ENCODE data around the gene HOMER2. TPM values are rescaled to one million over a fixed set of nuclear protein-coding genes. Genes with fewer than 3 reads are reported as not detected.
A peak's percentile ranks its signal among the peaks of the same experiment; 100 is the strongest.
"Not testable (repeated sequence)": the region's sequence is repeated elsewhere in the genome, so short reads cannot be mapped to it uniquely, and the experiment has no call there.

HOMER2 gene
- total RNA-seq, 1 donor from 2014 or later, result 55.1 TPM

DNA sequence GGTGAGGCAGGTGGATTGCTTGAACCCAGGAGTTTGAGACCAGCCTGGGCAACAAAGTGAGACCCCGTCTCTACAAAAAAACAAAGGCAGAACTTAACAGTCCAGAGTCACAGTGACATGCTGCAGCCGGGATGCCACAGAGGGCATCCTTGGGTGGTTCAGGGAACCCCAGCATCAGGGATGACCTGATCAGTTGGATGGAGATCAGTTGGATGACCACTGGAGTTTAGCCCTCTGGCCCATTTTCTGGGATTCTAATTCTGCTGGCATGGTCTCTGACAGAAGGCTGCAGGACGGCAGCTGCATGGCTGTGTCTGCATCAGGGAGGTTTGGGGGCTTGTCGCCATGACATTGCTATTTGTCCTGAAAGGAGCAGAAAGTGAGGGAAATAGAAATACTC, 123.3 kb downstream of the HOMER2 start:
- intact Hi-C loops (cut with DNase I), result no loop called here
- DNase-seq, result no peak
- ATAC-seq (ENCODE audit: poor library complexity), result no peak

DNA sequence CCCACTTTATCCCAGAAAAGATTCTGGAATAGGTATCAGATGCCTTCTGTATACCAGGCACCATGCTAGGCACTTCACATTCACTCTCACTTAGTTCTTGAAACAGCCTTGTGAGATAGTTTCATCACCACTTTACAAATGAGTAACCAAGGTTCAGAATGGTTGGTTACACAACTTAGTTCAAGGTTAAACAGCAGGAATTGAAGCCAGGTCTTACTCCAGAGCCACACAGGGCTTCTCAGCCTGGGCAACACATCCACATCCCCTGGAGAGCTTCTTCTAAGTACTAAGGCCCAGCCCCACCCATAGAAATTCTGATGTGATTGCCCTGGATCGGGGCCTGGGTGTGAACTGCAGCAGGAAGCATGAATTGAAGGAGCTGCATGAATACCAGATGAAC, 124.4 kb downstream of the HOMER2 start:
- ATAC-seq (ENCODE audit: poor library complexity) (no peak), DNase-seq (no peak)
- intact Hi-C loops (cut with DNase I), result no loop called here

DNA sequence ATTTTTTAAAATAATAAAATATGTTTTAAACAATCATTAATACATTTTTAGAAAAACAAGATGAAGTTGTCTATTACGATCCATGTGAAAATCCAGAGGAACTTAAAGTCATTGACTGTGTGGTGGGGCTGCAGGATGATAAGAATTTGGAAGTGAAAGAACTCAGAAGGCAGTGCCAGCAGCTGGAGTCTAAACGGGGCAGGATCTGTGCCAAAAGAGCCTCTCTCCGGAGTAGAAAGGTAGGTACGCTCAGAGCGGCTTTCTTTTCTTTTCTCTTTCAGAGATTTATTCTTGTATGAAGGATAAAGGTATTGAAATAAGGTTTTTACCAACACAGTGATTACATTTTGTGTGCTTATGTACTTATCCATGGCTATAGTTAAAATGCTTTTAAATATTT, 129.5 kb downstream of the HOMER2 start:
- no peak for DNase-seq
- intact Hi-C loops (cut with DNase I), result no loop called here
- ATAC-seq (ENCODE audit: poor library complexity), result no peak

DNA sequence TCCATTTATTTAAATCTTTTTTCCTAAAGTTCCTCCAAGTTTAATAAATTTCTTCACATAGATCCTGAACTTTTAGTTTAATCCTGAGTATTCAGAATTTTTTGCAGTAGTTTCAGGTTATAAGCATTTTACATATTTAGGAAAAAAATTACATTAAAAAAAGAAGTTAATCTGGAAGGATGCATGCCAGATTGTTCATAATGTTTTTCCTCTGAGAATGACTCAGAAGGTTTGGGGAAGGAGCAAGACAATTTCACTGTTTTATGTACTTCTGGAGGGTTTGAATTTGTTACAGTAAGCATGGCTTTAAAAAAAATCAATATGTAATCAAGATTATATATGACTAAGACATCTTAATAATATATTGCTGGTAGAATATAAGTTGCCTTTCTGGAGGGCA, 130.7 kb downstream of the HOMER2 start:
- DNase-seq; ATAC-seq (ENCODE audit: poor library complexity): not testable (repeated sequence)

DNA sequence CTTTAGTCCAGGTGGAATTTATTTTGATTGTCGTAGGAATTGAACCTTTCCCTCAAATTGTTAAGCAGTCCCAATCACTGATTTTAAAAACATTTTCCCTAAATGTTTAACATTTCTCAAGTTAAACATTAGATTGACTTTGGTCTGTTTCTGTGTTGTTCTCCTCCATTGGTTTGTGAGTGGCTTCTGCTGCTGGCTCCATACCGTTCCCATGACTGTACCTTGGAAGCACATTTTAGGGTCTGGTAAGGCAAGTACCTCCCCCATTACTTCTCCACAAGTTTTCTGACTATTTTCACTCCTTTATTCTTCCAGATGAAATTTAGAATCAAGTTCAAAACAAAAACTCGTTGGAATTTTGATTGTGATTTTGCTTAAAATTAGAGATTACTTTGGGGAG, 131.1 kb downstream of the HOMER2 start:
- ATAC-seq (ENCODE audit: poor library complexity); intact Hi-C loops (cut with DNase I); DNase-seq: not testable (repeated sequence)

More for the DNA sequence above, 130.7 kb downstream of the HOMER2 start:
- intact Hi-C loops (cut with DNase I), result not testable (repeated sequence)

DNA sequence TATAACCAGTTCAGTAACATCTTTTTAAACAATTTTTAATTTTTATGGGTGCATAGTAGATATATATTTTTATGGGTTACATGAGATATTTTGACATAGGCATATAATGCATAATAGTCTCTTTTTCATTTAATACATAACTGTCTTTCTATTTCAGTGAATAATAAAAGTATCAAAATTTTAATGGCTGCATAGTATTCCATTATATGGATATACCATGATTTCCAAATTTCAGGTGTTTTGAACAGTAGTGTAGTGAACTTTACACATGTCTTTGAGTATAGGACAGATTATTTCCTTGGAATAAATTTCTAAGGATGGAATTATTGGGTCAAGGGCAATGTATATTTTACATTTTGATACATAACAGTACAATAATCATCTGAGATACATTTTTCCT, 132.4 kb downstream of the HOMER2 start:
- intact Hi-C loops (cut with DNase I), result no loop called here
- no peak for DNase-seq
- no peak for ATAC-seq (ENCODE audit: poor library complexity)

DNA sequence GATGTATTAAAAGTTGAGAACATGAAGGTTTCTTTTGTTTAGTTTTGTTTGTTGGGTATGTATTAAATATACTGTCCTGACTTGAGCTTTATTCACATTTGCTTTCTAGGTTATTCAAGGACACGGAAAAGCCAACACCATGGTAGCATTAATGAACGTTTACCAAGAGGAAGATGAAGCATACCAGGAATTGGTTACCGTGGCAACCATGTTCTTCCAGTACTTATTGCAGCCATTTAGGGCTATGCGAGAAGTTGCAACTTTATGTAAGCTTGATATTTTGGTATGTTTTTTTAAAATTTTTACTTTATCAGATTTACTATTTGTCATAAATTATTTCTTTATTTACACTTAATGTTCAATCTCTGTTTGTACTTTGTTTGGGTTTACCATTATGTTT, 139.5 kb downstream of the HOMER2 start:
- intact Hi-C loops (cut with DNase I), result no loop called here
- ATAC-seq (ENCODE audit: poor library complexity) (no peak), DNase-seq (no peak)

DNA sequence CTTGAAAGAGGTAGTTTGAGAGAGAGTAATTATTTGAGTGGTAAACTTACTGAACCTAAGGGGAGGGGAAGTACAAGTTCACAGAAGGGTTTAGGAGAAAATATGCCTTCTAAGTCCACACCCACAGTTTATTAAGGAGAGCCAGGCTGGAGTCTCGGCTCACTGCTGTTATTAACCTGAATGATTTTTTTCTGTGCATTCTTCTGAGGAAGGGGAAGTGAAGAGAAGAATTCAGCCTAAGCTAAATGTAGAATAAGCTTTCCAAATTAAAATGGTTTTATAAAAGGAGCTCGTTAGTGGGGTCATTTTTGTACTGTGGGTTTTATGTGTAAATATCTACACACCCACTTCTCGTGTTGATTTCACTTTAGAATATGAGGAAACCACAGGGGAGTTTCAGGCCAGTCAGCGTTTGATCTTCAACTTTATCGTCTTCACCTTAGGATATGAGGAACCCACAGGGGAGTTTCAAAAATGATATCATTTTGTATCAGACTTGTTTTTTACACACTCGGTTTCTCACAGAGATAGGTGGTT, 141.6 kb downstream of the HOMER2 start:
- no peak for DNase-seq
- no peak for ATAC-seq (ENCODE audit: poor library complexity)
- intact Hi-C loops (cut with DNase I), result no loop called here

DNA sequence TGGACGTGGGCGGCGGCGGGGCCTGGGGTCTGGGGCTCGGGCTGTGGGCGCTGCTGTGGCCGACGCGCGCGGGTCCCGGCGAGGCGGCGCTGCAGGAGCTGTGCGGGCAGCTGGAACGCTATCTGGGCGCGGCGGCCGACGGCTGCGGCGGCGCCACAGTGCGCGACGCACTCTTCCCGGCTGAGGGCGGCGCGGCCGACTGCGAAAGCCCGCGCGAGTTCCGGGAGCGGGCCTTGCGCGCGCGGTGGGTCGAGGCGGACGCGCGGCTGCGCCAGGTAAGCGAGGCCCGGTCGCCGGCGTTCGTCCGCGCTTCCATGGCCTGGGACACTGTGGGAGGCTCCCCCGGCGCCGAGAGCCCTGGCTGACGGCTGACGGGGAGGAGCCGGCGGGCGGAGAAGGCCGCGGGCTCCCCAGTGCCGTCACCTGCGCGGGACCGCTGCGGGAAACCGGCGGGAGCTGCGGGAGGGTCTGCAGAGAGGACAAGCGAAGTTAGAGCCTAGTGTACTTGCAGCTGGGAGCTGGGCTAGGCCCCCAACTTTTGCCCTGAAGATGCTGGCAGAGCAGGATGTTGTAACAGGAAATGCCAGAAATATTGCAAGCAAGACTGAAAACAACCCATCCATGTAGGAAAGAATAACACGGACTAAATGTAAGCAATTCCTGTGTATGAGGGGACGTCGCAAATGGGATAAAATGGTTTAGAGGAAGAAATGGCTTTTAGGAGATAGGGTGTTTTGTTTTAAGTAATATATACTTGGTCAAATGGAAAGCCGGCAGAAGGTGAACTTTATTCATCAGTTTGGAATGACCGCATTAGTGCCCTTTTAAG, 142.2 kb downstream of the HOMER2 start:
- ATAC-seq (ENCODE audit: poor library complexity) (peak; percentile 6), DNase-seq (peak; percentile 56)
- intact Hi-C loops (cut with DNase I), result no loop called here

DNA sequence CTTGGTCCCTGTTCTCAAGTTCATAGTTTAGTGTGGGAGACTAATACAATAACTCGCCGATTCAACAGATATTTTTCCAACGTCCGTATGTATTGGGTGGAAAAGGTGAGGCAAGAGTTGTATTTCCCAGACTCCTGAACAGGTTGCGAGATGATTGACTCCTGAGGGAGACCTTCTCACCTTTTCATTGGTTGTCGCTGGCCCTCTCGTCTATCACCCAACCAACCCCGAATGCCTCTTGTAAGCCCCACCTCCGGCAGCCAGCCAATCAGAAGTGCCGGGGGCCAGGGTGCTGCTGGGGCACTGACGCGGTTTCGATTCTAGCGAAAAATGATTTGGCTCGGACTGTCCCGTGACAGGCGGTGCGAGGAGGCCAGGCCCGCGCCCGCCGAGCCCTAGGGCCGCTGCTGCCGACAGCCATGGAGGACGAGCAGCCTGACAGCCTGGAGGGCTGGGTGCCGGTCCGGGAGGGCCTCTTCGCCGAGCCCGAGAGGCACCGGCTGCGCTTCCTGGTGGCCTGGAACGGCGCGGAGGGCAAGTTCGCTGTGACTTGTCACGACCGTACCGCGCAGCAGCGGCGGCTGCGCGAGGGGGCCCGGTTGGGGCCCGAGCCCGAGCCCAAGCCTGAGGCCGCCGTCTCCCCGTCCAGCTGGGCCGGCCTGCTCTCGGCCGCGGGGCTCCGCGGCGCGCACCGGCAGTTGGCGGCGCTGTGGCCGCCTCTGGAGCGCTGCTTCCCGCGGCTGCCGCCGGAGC, 143.0 kb downstream of the HOMER2 start, which contains the start of gene WHAMM:
Gene WHAMM, plus strand, starts transcription at position 321 of the 753 bp plus-strand sequence. Its CDS starts 99 bp downstream, at position 420.
- intact Hi-C loops (cut with DNase I), result no loop called here

DNA sequence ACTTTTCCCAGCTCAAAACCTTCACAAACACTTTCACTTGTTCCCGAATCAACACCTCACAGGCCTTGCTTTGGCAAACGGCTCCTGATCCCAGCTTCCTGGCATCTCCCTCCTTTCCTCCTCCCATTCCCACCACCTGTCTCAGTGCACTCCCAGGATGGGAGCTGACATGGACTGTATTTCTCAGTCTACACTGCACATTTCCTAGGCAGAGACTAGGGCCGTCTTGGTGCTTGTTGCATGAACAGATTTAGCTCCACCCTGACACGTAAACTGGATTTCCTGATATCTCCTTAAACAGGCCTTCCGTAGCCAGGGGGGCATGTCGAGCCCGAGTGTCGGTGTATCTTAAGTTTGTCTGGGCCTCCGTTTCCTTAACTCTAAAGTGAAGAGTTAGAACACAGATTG, 143.9 kb downstream of the HOMER2 start:
- intact Hi-C loops (cut with DNase I), result no loop called here
- no peak for DNase-seq
- no peak for ATAC-seq (ENCODE audit: poor library complexity)

More for the DNA sequence above, 143.0 kb downstream of the HOMER2 start, which contains the start of gene WHAMM:
- DNase-seq, result peak; percentile 99
- ATAC-seq (ENCODE audit: poor library complexity), result peak; percentile 92

DNA sequence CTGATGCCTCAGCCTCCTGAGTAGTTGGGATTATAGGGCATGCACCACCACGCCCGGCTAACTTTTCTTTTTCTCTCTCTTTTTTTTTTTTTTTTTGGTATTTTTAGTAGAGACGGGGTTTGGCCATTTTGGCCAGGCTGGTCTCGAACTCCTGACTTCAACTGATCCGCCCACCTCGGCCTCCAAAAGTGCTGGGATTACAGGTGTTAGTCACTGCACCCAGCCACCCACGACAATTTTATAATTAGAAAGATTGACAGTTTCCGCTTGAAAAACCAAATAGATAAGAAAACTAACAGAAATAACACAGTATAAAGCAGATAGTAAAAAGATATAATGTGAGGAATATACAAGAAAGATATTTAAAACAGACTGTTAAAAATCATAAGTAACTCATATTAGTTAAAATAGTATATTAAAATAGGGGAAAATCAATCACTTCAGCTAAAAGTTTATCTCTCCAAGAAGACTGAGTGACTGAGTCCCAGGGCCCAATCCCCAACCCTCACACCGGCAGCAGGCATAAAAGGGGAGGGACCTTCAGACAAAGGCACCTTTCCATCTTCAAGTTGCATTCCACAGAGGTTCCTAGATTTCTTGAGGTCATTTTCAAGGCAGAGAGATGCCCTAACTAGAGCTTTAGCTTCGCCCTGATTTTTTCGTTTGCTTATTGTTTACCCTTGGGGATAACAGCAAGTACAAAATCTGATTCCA, 144.4 kb downstream of the HOMER2 start:
- intact Hi-C loops (cut with DNase I), result no loop called here
- ATAC-seq (ENCODE audit: poor library complexity) (no peak), DNase-seq (no peak)

DNA sequence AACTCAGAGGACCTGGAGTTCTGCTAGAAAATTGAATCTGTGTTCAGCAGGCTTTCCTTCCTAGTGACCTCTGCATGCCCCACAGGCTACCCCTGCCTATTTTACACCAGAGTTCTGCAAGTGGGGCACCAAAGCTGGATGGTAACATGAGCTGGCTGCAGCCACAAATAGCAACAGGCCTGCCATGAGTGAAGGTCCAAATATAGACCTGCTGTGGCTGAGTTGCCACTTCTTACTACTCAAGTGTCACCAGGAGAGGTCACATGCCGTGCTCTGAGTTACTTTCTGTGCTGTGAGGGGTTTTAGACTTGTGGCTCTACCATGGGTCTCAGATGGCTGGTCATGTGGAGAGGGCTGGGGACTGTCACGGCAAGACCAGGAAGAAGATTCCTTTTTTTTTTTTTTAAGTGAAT, 146.5 kb downstream of the HOMER2 start, which contains the start of gene FSD2:
Gene FSD2, minus strand, starts transcription at position 76 of the 413 bp plus-strand sequence. CDS start 18,679 bp downstream, outside the sequence.
- DNase-seq, result peak; percentile 55
- intact Hi-C loops (cut with DNase I), result no loop called here
- peak; percentile 64 for ATAC-seq (ENCODE audit: poor library complexity)

DNA sequence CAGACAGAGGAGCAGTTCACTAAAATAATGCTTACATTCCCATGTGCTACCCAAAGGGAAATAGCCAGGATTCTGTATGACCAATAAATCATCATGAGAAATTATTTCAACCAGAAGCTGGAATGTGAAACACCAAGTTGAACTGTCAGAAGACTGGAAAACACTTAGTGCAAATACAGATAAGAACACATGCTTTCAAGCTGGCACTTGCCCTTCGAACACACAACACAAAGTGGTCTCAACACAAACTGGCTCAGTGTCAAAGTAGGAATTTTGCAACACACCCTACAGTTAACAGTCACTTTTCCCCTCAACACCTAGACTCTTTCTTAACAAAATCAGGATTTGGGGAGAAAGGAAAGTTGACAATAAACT, 148.0 kb downstream of the HOMER2 start:
- intact Hi-C loops (cut with DNase I), result no loop called here

DNA sequence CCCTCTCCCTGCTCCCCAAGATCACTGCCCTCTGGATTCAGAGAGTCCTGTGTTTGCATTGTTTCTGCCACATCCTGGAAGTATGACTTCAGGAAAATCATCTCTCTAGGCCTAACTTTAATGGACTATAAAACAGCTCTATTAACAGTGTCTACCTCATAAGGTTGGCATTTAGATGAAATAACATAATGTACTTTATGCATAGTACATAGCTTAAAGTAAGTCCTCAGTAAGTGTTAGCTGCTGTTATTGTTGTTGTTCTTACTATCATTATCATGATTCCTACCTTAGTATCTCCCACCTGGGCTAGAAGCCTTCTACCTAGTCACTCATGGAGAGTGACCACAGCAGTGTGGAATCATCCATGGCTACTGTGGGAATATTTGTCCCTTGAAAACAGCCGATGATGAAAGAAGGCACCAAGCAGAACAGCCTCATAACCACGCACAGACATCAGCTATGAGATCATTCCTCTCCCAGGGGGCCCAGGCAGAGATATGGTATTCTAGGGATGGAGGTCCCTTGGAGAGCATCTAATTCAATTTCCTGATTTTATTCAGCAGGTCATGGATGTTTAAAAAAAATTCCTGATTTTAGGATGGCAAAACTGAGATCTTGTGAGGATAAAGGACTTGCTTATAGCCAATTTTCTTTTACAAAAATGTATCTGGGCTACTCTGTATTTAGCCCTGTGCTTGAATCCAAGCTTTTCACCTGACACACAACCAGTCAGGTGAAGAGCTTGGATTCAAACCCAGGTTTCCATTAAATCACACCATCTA, 148.5 kb downstream of the HOMER2 start:
- intact Hi-C loops (cut with DNase I), result no loop called here
- DNase-seq (no peak), ATAC-seq (ENCODE audit: poor library complexity) (no peak)

More for the DNA sequence above, 148.0 kb downstream of the HOMER2 start:
- DNase-seq (no peak), ATAC-seq (ENCODE audit: poor library complexity) (peak; percentile 42)

DNA sequence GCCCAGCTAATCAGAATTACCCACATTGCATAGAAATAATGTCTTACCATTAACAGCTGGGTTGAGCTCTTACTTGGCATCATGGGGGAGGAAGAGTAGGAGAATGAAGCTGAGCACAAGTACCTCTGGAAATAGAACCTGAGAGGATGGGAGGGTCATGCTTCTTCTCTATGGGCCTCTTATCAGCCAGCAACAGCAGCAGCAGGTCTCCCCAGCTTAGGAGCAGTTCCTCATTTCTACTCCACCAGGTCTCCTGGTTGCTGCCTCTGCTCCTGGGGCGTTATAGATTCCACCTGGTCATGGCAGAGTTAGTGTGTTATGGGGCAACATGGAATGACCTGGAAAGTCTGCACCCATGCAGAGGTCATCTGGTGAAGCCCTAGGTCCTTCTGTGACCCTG, 150.0 kb downstream of the HOMER2 start:
- intact Hi-C loops (cut with DNase I), result no loop called here
- no peak for DNase-seq
- no peak for ATAC-seq (ENCODE audit: poor library complexity)

DNA sequence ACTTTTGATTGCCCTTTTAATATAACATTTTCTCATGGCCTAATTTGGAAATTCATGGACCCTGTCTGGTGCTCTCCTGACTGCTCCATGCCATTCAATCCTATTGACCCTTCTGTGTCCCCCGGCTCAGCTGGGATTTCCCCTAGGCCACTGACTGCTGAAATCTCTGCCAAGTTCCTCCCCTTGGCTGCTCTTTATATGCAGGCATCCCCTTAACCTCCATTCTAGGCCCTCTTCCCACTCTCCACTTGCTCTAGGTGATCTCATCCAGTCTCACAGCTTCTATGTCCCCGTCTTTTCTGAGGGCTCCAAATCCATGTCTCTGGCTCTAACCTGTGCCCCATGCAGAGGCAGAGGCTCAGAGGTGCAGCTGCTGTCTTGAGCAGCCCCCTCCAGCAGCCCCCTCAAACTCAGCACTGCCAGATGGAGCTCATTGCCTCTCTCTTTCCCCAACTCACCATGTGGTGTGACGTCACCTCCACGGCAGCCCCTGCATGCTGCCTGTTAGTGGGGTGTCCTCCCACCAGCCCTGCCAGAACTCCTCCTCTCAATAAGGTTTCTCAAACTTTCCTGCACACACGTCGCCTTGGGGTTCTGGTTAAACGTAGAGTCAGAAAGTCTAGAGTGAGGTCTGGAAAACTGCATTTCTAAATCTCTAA, 153.2 kb downstream of the HOMER2 start:
- ATAC-seq (ENCODE audit: poor library complexity) (peak; percentile 58), DNase-seq (no peak)
- intact Hi-C loops (cut with DNase I), result no loop called here

Data from Right ventricle myocardium superior (tissue), 1 donor.